HG03354 (cell line): Measurements from ENCODE around the gene PLBD1.
A peak's percentile ranks its signal among the peaks of the same experiment; 100 is the strongest.

Source experiments
- ATAC-seq: cut with Tn5 transposase; IDR thresholded peaks from one replicate; pipeline ENCODE4 v1.9.1; 2021; ENCODE audit warnings: mild to moderate bottlenecking; ENCODE audit not compliant: unreplicated experiment, poor library complexity, severe bottlenecking

Gene PLBD1

DNA sequence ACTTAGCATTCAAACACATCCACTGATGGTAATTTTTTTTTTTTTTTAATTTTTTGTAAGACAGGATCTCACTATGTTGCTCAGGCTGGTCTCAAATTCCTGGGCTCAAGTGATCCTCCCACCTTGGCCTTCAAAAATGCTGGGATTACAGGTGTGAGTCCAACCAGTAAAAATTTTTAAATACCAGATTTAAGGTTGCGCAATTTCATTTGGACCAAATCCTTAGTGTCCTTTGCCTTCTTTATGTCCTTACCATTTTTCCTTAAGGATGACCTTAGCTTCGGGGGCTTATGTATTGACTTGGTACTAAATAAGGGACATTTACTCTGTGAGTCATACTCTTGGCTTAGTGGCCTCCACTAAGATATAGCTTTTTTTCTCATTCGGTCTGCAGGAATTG lies 4.1 kb upstream of the PLBD1 start:
- ATAC-seq: no peak

DNA sequence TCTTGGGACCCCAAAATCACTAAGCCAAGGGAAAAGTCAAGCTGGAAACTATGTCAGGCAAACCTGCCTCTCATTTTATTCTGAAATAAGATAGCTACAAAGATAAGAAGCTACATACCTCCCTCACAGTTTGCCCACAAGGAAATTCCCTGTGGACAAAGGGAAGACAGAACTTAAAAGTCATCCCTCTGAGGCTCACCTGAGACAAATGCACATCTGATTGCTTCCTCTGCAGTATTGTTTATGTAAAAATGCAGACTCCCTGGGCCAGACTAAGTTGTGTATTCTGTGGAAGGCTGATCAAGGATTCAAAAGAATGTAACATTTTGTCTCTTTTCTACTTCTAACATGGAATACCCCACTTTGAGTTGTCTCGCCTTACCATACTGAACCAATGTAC lies 2.5 kb upstream of the PLBD1 start:
- ATAC-seq: no peak

DNA sequence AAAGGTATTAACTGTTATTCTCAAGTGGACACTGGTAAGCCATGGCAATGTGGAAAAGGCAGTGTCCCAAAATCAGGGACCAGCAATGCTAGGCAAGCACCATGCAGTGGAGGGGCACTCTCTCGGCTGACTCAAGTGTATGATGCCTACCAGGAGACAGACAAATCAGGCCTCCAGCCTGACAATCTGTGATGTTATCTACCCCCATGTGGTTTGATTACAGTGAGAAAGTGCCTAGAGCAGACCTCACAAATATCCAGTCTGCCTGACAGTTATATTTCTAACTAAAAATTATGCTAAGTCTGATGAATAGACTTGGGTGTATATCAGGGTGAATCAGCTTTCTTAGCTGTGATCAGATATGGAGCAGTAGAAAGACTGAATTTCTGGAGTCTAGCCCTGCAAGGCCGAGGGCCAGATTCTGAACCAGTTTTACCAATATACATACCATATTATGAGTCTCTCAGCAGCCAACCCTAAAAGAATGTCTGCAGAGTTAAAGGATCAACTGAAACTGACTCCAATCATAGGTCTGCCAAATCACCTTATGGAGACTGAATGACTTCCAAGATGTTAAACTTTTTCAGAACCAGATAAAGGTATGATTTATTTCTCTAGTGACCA lies 3.2 kb downstream of the PLBD1 start:
- ATAC-seq: no peak

DNA sequence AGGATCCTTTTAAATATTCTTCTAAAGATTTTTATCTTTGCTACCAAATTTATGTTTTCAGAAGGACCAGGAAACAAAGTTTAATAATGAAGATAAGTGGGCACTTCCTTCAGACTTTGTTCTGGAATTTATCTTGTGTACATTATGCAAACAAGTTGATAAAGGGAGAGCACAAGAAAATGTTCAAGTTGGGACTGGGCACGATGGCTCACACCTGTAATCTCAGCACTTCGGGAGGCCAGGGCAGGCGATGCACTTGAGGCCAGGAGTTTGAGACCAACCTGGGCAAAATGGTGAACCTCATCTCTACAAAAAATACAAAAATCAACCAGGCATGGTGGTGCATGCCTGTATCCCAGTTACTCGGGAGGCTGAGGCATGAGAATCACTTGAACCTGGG lies 4.6 kb downstream of the PLBD1 start:
- no peak for ATAC-seq

DNA sequence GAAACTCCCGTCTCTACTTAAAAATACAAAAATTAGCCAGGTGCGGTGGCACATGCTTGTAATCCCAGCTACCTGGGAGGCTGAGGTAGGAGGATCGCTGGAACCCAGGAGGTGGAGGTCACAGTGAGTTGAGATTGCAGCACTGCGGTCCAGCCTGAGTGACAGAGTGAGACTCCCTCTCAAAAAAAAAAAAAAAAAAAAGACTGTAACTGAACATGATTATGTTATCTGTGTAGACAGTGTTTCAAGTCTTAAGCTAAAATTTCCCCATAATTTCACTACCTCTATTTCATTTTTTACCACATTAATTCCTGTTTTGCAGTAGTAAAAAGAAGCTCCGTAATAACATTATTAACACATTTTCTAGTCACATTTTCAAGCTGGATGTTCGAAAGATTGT lies 5.4 kb downstream of the PLBD1 start:
- ATAC-seq: no peak

DNA sequence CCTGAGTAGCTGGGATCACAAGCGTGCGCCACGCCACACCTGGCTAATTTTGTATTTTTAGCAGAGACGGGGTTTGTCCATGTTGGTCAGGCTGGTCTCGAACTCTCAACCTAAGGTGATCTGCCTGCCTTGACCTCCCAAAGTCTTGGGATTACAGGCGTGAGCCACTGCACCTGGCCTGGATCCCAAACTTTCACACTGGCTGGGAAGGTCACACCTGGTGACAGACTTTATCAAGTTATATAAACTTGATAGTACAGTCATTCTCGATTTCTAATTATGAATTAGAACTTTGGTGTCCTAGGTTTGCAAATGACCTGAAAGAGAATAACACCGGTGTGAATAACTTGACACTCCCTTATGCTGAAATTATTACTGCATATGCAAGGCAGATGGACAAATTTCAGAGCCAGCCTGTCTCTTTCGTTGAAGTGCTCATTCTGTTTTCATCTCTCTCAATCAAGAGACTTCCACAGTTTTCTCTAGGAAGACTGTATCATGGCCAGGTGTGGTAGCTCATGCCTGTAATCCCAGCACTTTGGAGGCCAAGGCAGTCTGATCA lies 5.9 kb downstream of the PLBD1 start:
- no peak for ATAC-seq

DNA sequence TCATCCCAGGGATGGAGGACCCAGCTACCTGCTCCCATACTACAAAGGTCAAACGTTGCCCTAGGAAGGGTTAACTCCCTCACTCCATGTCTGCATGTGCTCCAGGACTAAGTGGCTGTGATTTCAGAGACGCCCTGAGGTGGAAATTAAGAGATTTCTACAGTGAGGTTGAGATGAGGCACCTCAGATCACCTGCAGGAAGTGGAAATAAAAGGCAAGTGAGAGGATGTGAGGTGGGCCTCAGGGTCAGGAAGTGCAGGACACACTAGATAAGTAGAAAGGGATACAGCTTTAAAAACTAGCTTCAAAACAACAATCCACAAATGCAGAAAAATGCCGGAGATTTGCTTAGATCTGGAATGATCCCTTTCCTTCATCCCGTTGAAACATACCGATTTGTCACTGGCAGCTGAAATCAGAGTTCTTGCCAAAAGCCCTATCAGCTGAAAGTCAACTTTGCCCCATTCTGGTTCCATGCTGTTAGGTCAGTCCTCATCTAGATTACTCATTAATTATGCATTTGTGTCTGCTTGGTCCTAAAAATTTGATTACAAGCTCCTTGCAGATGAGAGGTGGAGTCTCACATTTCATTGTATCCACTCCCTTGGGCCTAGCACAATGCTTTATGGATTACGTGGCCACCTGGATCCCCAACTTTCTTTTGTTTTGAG lies 6.6 kb downstream of the PLBD1 start:
- no peak for ATAC-seq

DNA sequence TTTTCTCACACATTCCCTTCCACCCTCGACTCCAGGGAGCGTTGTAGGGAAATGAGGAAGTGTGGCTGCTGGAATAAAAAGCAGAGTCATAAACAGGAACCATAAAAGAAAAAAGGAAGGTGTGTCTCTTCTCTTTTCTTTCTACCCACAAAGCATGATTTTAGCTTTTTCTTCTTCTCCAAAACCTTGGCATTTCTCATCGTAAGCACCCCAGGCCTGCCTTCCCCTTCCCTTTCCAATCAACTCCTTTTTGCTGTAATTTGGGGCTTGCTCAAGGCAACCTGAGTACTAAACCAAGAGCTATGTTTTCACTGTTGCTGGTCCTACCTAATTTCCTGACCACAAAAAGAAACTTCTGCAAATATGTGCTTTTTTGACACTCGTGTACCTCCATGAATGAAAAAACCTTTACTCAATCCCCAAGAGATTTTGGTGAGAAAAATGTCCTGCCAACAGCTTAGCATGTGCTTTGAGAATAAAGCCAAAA lies 9.2 kb downstream of the PLBD1 start:
- no peak for ATAC-seq

DNA sequence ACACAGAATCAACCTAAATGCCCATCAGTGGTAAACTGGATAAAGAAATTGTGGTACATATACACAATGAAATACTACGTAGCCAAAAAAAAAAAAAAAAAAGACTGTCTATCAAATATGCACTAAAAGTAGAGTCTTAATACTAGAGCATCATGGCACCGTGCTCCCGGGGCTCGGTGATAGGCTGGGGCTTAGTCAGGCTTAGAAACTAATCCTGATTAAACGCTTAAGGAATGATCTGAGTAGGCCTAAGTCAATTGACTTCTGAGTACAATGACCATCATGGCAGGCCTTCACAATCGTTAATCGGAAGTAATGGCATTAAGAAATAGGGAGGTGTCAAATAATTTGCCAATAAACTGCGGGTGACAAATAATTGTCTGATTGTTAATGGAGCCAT lies 9.7 kb downstream of the PLBD1 start:
- ATAC-seq: no peak

DNA sequence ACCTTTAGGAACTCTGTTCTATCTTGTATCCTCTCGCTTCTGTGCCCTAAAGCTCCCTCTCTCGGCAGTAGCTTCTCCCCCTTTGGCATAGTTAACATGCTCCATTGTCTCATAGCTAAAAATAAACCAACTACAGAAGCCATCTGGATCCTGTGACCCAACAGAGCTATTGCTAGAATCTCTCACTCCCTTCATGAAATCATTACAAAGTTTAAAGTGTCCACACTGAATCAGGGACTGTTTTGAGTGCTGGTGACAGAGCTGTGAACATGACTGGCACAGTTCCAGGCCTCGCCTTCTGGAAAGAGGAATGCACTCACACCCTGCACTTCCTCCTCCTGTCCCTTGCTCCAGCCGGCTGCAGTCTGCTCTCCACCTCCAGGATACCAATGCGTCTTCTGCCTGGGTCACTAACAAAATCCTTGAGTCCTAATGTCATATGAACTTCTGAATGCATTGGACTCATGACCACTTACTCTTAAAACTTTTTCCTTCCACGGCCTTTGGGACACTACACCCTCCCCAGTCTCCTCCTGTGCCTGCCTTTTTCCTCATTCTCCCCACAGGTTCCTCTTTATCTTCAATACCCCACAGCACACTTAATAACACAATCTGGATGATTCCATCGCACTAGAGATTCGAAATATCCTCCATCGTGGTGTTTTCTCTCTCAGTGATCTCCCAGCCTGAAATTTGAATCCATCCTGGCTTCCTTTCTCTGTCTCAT lies 13.2 kb downstream of the PLBD1 start:
- ATAC-seq: no peak

DNA sequence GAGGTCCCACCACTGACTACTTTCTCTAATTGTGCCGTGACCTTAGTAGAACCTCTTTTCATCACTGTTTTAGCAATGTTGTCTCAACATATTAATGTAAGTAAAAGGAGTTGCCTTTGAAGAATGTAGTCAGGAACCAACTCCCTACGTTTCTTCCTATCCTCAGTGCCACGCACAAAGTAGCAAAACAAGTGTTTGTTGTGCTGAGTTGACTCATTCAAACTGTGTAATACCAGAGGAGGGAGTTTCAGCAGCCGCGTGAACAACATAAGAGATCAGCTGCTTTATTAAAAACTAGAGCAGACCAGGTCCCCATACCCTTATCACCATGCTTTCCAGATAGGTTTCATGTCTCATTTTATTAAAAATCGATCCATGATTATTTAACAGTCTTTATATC lies 19.1 kb downstream of the PLBD1 start:
- ATAC-seq: no peak

DNA sequence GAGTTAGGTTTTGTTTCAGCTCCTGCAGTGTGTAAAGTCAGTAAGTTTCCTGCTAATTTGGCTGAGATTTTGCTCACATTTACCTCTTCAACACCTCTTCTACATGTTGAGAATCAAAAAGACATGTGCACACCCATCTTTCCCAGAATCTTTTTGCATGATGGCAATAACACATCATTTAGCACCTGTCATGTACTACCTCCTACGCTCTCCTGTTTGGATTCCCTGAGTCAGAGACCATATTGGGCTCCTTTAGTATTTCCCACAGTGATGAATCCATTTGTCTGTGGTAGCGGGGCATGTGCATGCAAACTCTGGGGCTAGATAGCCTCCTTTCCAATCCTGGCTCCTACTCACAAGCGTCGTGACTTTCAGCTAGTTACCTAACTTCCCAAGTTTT lies 20.1 kb downstream of the PLBD1 start:
- ATAC-seq: no peak

DNA sequence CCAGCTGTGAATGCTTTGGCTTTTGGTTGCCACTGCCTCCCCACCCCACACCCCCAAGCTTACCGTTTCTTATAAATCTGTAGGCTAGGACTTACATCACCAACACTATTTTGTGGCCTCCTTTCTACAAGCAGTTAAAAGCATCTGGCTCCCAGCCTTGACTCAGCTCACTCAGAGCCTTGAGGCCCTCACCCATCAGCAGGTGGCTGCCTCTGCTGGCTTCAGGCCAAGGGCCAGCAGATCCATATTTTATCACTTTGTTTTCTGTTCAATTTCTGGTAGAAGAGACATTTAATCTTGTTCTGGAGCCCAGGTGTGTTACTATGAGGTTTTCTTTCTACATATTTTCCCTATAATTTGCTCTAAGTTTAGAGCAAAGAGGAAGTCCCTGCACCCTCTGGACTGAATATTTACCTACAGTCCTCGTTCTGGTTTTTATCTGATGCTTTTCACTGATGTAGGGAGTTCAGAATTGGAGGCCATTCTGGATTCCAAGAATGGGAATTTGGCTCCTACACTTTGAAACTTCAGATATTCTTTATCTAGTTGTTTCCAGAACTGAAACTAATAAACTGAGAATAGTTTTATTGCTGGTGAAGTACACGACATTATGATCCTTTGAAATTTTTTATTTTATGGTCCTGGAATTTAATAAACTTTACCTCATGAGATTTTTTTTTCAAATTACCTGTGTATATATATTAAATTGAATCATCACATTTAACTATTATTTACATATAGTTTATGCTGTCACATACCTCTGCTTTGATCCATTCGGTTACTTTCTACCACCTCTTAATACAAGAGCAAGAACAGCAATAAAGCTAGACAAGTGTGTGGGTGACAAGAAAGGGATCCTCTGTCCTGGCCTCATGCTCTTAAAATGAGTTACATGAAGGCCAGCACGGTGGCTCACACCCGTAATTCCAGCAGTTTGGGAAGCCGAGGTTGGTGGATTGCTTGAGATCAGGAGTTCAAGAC lies 22.2 kb downstream of the PLBD1 start:
- no peak for ATAC-seq

DNA sequence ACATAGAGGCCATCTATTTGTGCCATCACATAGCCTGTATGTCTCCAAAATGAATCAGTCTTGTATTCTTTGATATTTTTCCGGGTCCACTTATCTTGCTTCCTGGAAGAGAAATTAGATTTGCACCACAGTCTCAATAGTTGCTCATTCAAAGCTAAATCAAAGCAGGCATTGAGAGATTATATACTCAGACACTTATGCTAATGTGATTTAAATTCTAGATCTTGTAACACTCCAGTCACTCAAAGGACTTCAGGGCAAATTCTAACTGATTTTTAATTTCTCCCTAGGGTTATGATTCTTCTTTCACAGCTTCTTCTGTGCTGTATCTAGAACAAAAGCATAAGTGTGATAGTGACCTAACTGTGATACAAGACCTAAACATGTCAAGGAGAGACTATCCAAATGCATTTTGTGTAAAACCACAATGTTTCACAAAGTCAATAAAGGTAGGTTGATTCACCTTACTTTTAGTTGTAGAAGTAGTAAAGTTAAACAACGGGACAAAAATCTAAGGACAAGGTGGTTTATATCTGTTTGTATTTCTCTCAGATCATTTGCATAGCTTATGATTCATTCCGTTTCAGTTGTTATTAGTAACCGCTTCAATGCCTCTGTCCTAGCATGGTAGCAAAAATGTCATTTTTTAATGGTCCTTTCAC lies 26.8 kb downstream of the PLBD1 start:
- peak; percentile 85 for ATAC-seq

DNA sequence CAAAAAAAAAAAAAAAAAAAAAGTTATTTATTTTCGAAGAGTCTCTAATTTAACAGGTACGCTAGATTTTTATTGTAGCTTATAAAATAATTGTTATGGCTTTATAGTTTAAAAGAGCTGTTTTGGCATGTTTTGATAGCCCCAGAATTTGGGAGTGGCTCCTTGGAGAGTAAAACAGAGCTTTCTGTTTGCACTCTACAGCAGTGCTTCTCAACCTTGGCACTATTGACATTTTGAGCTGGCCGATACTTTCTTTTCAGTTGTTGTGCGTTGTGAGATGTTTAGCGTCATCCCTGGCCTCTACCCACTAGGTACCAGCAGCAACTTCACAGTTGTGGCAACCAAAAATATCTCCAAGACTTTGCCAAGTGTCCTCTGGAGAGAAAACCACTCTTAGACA lies 30.6 kb downstream of the PLBD1 start:
- no peak for ATAC-seq

DNA sequence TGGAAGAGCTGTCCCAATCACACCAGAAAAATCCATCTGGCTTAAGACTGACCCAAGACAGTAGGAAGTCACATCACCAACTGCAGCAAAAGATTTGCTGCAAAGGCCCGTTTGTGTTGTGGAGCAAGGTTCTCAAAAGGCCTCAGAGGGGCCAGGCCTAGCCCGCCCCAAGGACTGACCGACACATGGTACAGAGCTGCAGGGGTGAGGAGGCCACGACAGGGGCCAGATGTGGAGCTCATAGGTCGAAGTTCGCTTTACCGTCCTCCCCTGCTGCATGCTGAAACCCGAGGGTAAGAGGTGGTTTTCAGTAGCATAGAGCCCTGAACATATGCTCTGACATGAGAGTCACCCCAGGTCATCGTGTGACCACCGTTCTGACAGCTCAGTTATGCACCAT lies 35.5 kb downstream of the PLBD1 start:
- ATAC-seq: no peak

DNA sequence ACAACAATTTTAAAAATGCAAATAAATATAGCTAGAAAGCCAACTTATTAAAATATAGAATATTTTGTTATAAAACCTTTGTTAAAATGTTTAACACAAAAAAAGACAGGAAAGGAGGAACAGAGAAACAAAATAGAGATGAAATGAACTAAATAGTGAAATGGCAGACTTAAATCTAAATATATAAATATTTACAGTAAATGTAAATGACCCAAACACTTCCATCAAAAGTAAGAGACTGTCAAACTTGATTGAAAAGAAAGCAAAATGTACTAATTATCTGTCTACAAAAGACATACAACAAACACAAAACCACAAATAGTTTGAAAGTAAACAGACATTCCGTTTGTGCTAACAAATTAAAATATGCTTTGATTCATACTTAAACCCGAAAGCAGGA lies 41.7 kb downstream of the PLBD1 start:
- no peak for ATAC-seq

DNA sequence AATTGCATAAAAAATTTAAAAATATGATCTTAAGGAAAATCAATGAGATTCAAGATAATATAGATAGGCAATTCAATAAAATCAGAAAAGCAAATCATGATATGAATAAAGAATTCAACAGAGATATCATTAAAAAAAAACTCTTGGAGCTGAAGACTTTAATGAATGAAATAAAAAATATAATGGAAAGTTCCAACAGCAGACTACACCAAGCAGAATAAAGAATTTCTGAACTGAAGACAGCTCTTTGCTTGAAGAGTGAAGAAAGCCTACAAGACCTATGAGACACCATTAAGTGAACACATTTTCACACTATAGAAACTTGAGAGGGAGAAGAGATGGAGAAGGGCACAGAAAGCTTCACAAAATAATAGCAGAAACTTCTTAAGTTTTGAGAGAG lies 45.9 kb downstream of the PLBD1 start:
- no peak for ATAC-seq

DNA sequence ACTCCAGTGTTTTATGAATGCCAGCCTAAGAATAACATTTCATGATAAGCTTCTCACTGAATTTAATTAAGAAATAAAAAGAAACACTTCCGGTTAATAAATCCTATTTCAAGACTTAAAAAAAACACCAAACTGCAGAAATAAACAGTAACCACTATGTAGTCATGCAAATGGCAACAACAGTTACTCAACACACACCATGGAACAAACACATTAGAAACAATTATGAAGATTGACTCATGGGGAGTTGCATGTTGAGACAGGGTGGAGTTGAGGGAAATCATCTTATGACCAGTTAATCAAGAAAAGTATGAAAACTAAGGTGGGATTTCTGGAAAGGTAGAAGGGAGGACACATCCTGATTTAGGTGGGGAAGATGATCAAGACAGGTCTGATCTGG lies 52.7 kb downstream of the PLBD1 start:
- ATAC-seq: no peak
